ENCODE data around the gene BSG. TPM values are rescaled to one million over a fixed set of nuclear protein-coding genes. Genes with fewer than 3 reads are reported as not detected.

Gene BSG
- total RNA-seq, 4 donors from 2014 or later: 211 to 305 (median 280) TPM

GRCh38 chr19:577439-578392, 5.3 kb downstream of the BSG start:
- DNase-seq: no peak
- TF ChIP-seq CTCF (IDR thresholded peaks at IDR 0.05): no peak
- no peak for TF ChIP-seq POLR2A (IDR thresholded peaks at IDR 0.05)
- peaks cover 0 to 24% of the 10 kb centered on the region in 2 donors for H3K4me1 ChIP-seq
- H3K27me3 ChIP-seq: no peaks in the 10 kb centered on the region
- H3K4me3 ChIP-seq: no peak overlapping the region
- no peaks in the 10 kb centered on the region for H3K36me3 ChIP-seq
- intact Hi-C loops (cut with DNase I; ENCODE audit: low total_unique reads): no loop called here
- no peak overlapping the region for H3K27ac ChIP-seq
- no peaks in the 10 kb centered on the region for H3K9me3 ChIP-seq

GRCh38 chr19:579111-579841, 6.9 kb downstream of the BSG start:
- Histone ChIP-seq H3K4me3 (no peak overlapping the region), H3K4me1 (peaks cover 0 to 16% of the 10 kb centered on the region in 2 donors), H3K27me3 (no peaks in the 10 kb centered on the region), H3K9me3 (no peaks in the 10 kb centered on the region), H3K27ac (no peak overlapping the region), H3K36me3 (no peaks in the 10 kb centered on the region)
- no peak for DNase-seq
- no peak for TF ChIP-seq CTCF (IDR thresholded peaks at IDR 0.05)
- no peak for TF ChIP-seq POLR2A (IDR thresholded peaks at IDR 0.05)
- intact Hi-C loops (cut with DNase I; ENCODE audit: low total_unique reads): no loop called here

GRCh38 chr19:579842-580155, 7.4 kb downstream of the BSG start:
- H3K36me3 ChIP-seq: no peaks in the 10 kb centered on the region
- TF ChIP-seq POLR2A (IDR thresholded peaks at IDR 0.05) (no peak), CTCF (IDR thresholded peaks at IDR 0.05) (no peak)
- H3K27ac ChIP-seq: no peak overlapping the region
- no peaks in the 10 kb centered on the region for H3K9me3 ChIP-seq
- H3K27me3 ChIP-seq: no peaks in the 10 kb centered on the region
- DNase-seq: no peak
- no peak overlapping the region for H3K4me3 ChIP-seq
- peaks cover 0 to 11% of the 10 kb centered on the region in 2 donors for H3K4me1 ChIP-seq
- intact Hi-C loops (cut with DNase I; ENCODE audit: low total_unique reads): no loop called here

- H3K4me3 ChIP-seq: no peak overlapping the region
- TF ChIP-seq POLR2A (IDR thresholded peaks at IDR 0.05): no peak
- TF ChIP-seq CTCF (IDR thresholded peaks at IDR 0.05): no peak
- no peaks in the 10 kb centered on the region for H3K36me3 ChIP-seq
Observed at GRCh38 chr19:580274-580835, 8.0 kb downstream of the BSG start.

More at GRCh38 chr19:580274-580835, 8.0 kb downstream of the BSG start:
- no peak for DNase-seq
- intact Hi-C loops (cut with DNase I; ENCODE audit: low total_unique reads): no loop called here
- Histone ChIP-seq H3K9me3 (no peaks in the 10 kb centered on the region), H3K27me3 (no peaks in the 10 kb centered on the region), H3K4me1 (peaks cover 0 to 9% of the 10 kb centered on the region in 2 donors), H3K27ac (no peak overlapping the region)
